WTC11 (cell line): ENCODE data around the gene UBE2L3.

Experiments
- E2F4 ChIP-seq: sonication (generic); formaldehyde crosslinking; IDR thresholded peaks from 2 replicates; pipeline ENCODE4 v1.8.1; 2022; ENCODE audit warnings: low read depth, mild to moderate bottlenecking, moderate library complexity, missing genetic modification reagents, borderline replicate concordance
- ESRRA ChIP-seq: sonication (generic); formaldehyde crosslinking; IDR thresholded peaks from 2 replicates; pipeline ENCODE4 v1.8.1; 2022; ENCODE audit warnings: mild to moderate bottlenecking, missing genetic modification reagents, borderline replicate concordance
- TF ChIP-seq, protein P1 (sequence below): fragments of 200-600 bp; IDR thresholded peaks from 2 replicates; pipeline ENCODE4 v1.8.0; 2022; ENCODE audit warnings: antibody characterized with exemption
- TF ChIP-seq, protein P2 (sequence below): sonication (generic); formaldehyde crosslinking; IDR thresholded peaks from 2 replicates; pipeline ENCODE4 v1.8.1; 2023; ENCODE audit warnings: mild to moderate bottlenecking, missing genetic modification reagents, moderate library complexity

DNA sequence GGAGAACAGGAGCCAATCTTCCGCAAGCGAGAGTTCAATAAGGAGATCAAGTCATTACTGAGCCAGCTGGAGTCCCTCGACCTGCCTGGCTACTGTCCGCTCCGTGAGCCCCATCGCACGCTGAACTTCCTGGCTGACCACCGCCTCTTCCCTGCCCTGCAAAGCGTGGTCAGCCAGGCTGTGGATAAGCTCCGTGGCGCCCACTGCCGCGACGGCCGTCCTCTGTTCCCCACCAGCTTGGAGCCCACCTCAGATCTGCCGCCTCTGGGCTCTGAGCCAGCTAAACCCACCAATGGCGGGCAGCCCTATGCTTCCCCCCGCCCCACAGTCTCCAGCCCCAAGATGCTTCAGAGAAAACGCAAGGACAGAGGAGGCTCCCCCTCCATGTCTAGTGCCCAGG lies 67.3 kb downstream of the UBE2L3 start:
- TF ChIP-seq, protein P1, sequence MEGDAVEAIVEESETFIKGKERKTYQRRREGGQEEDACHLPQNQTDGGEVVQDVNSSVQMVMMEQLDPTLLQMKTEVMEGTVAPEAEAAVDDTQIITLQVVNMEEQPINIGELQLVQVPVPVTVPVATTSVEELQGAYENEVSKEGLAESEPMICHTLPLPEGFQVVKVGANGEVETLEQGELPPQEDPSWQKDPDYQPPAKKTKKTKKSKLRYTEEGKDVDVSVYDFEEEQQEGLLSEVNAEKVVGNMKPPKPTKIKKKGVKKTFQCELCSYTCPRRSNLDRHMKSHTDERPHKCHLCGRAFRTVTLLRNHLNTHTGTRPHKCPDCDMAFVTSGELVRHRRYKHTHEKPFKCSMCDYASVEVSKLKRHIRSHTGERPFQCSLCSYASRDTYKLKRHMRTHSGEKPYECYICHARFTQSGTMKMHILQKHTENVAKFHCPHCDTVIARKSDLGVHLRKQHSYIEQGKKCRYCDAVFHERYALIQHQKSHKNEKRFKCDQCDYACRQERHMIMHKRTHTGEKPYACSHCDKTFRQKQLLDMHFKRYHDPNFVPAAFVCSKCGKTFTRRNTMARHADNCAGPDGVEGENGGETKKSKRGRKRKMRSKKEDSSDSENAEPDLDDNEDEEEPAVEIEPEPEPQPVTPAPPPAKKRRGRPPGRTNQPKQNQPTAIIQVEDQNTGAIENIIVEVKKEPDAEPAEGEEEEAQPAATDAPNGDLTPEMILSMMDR = no peak
- no peak for TF ChIP-seq ESRRA
- TF ChIP-seq, protein P2, sequence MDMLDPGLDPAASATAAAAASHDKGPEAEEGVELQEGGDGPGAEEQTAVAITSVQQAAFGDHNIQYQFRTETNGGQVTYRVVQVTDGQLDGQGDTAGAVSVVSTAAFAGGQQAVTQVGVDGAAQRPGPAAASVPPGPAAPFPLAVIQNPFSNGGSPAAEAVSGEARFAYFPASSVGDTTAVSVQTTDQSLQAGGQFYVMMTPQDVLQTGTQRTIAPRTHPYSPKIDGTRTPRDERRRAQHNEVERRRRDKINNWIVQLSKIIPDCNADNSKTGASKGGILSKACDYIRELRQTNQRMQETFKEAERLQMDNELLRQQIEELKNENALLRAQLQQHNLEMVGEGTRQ (CRISPR knock-in tag) = no peak
- TF ChIP-seq E2F4 (CRISPR knock-in tag) = no peak
